Breast epithelium (tissue), 4 donors: ENCODE results near the gene ADGB. TPM values are rescaled to one million over a fixed set of nuclear protein-coding genes. Genes with fewer than 3 reads are reported as not detected.
"Not testable (repeated sequence)": the region's sequence is repeated elsewhere in the genome, so short reads cannot be mapped to it uniquely, and the experiment has no call there.

ENCODE experiments used
- DNase-seq, 2 donors: peaks; one replicate each; pipeline ENCODE4 v3.0.0-alpha.2; 2019; ENCODE audit warnings: low spot score in 2 of 2
- H3K27ac ChIP-seq, 2 donors: fragments of 200-600 bp; sonication (generic) in 1 of 2; one replicate each; pipeline ENCODE4 v1.5.1; 2016 to 2019; ENCODE audit warnings: mild to moderate bottlenecking in 1 of 2
- H3K27me3 ChIP-seq, 2 donors: fragments of 200-600 bp; sonication (generic) in 1 of 2; one replicate each; pipeline versions ENCODE4 v1.5.1 to v1.6.0; 2017 to 2019; ENCODE audit warnings: control low read depth in 1 of 2, mild to moderate bottlenecking in 1 of 2
- H3K36me3 ChIP-seq: fragments of 200-600 bp; one replicate; pipeline ENCODE4 v1.5.1; 2019
- H3K4me1 ChIP-seq, 2 donors: fragments of 200-600 bp; sonication (generic); one replicate each; pipeline ENCODE4 v1.5.1; 2016 to 2019; ENCODE audit warnings: control low read depth in 1 of 2
- H3K4me3 ChIP-seq, 3 donors: fragments of 200-600 bp; sonication (generic); 1 replicate in 2 of 3; 2 replicates in 1 of 3; pipeline ENCODE4 v1.5.1; 2016 to 2019; ENCODE audit warnings: mild to moderate bottlenecking in 3 of 3, moderate library complexity in 2 of 3
- H3K9me3 ChIP-seq, 2 donors: fragments of 200-600 bp; sonication (generic) in 1 of 2; one replicate each; pipeline ENCODE4 v1.5.1; 2016 to 2019; ENCODE audit warnings: control low read depth in 1 of 2
- POLR2A ChIP-seq: fragments of 450-650 bp; IDR thresholded peaks from one replicate; pipeline ENCODE4 v1.6.1; 2016; ENCODE audit warnings: antibody characterized with exemption, mild to moderate bottlenecking, moderate library complexity
- POLR2AphosphoS5 ChIP-seq, 3 donors: sonication (generic); formaldehyde crosslinking; IDR thresholded peaks; one replicate each; pipeline ENCODE4 v1.6.1; 2017; ENCODE audit warnings: antibody characterized with exemption in 3 of 3
- intact Hi-C: fragments of 100-400 bp; cut with DNase I; formaldehyde crosslinking; loops from one replicate; pipeline ENCODE4 v1.15.1; 2023; ENCODE audit warnings: low total_unique reads
- total RNA-seq, 3 donors: library from RNA; depleted of rRNA; stranded (reverse); fragments of >200 nt; gene quantifications; one replicate each; pipeline ENCODE4 v1.1.0, GENCODE V29; 2016
- TF ChIP-seq, protein P1 (sequence below), 3 donors: fragments of 450-650 bp; IDR thresholded peaks; one replicate each; pipeline ENCODE4 v1.5.1; 2016 to 2017; ENCODE audit warnings: antibody characterized with exemption in 3 of 3, mild to moderate bottlenecking in 3 of 3, moderate library complexity in 3 of 3

Gene ADGB
- total RNA-seq, 3 donors from 2014 or later = not detected

DNA sequence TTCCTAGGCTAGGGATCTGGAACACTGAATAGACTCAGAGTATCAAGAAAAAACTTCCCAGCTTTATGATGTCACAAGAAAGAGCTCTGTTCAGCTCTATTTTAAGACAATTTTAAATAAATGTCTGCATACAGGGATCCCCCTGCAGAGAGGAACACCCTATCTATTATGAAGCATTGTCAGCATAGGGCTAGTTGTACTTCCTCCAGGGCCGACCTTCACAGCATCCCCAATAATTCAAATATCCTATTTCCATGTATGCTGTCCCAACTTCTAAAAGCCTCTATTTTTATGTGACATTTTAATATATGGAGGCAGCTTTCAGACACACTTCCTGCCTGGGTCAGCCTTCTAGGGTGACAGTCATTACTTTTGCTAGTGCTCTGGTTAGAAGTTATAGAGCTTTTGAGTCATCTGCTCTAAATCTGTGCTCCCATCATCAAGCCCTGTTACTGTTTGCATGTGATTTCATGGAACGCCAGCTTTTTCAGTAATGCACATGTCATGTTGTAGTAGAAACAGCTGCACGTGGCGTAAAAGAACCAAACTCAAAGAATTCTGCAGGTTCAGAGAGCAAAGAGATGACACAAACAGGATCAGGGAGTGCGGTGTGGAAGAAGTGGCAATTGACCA, 189.2 kb downstream of the ADGB start:
- DNase-seq = no peak
- Histone ChIP-seq H3K4me1 (no peaks in the 10 kb centered on the region), H3K27me3 (no peaks in the 10 kb centered on the region), H3K4me3 (no peak overlapping the region), H3K9me3 (peaks cover 0 to 7% of the 10 kb centered on the region in 2 donors), H3K27ac (no peak overlapping the region), H3K36me3 (no peaks in the 10 kb centered on the region)
- intact Hi-C loops = no loop called here
- TF ChIP-seq POLR2A (no peak), POLR2AphosphoS5 (IDR thresholded peaks at IDR 0.05) (no peak)
- TF ChIP-seq, protein P1, sequence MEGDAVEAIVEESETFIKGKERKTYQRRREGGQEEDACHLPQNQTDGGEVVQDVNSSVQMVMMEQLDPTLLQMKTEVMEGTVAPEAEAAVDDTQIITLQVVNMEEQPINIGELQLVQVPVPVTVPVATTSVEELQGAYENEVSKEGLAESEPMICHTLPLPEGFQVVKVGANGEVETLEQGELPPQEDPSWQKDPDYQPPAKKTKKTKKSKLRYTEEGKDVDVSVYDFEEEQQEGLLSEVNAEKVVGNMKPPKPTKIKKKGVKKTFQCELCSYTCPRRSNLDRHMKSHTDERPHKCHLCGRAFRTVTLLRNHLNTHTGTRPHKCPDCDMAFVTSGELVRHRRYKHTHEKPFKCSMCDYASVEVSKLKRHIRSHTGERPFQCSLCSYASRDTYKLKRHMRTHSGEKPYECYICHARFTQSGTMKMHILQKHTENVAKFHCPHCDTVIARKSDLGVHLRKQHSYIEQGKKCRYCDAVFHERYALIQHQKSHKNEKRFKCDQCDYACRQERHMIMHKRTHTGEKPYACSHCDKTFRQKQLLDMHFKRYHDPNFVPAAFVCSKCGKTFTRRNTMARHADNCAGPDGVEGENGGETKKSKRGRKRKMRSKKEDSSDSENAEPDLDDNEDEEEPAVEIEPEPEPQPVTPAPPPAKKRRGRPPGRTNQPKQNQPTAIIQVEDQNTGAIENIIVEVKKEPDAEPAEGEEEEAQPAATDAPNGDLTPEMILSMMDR (IDR thresholded peaks at IDR 0.05) = no peak

DNA sequence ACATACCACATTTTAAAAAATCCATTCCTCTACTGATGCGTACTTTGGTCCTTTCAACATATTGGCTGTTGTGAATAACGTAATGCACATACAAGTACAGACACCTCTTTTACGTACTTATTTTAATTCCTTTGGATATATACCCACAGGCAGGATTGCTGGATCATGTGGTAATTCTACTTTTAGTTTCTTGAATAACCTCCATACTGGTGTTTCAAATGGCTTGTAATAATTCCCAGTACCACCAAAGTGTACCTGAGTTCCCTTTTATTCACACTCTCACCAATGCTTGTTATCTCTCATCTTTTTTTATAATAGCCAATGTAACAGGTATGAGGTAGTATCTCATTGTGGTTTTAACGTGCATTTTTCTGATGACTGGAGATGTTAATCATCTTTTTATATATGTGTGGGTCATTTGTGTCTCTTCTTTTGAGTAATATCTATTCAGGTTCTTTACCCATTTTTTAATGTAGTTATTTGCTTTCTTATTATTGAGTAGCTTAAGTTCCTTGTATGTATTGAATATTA, 191.9 kb downstream of the ADGB start:
- no peaks in the 10 kb centered on the region for H3K4me1 ChIP-seq
- TF ChIP-seq, protein P1 (IDR thresholded peaks at IDR 0.05) = no peak
- no peak for TF ChIP-seq POLR2A
- no peak for TF ChIP-seq POLR2AphosphoS5 (IDR thresholded peaks at IDR 0.05)
- H3K4me3 ChIP-seq = no peak overlapping the region
- H3K9me3 ChIP-seq = peaks cover 0 to 11% of the 10 kb centered on the region in 2 donors
- intact Hi-C loops = no loop called here
- H3K36me3 ChIP-seq = no peaks in the 10 kb centered on the region
- H3K27ac ChIP-seq = no peak overlapping the region
- DNase-seq = no peak
- no peaks in the 10 kb centered on the region for H3K27me3 ChIP-seq

DNA sequence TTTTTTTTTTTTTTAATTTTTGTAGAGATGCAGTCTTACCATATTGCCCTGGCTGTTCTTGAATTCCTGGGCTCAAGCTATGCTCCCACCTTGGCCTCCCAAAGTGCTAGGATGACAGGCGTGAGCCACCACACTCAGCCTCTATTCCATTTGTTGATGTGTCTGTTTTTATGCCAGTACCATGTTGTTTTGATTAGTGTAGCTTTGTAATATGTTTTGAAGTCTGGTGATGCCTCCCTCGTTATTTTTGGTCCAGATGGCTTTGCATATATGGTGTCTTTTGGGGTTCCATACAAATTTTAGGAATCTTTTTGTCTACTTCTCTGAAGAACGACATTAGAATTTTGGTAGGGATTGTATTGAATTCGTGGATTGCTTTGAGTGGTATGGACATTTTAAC, 193.2 kb downstream of the ADGB start:
- H3K9me3 ChIP-seq = peaks cover 0 to 11% of the 10 kb centered on the region in 2 donors
- no peaks in the 10 kb centered on the region for H3K4me1 ChIP-seq
- no peak overlapping the region for H3K27ac ChIP-seq
- no peaks in the 10 kb centered on the region for H3K27me3 ChIP-seq
- no peak for DNase-seq
- TF ChIP-seq POLR2AphosphoS5 (IDR thresholded peaks at IDR 0.05) (no peak), POLR2A (no peak)
- TF ChIP-seq, protein P1 (IDR thresholded peaks at IDR 0.05) = no peak
- intact Hi-C loops = no loop called here
- H3K4me3 ChIP-seq = no peak overlapping the region
- no peaks in the 10 kb centered on the region for H3K36me3 ChIP-seq

DNA sequence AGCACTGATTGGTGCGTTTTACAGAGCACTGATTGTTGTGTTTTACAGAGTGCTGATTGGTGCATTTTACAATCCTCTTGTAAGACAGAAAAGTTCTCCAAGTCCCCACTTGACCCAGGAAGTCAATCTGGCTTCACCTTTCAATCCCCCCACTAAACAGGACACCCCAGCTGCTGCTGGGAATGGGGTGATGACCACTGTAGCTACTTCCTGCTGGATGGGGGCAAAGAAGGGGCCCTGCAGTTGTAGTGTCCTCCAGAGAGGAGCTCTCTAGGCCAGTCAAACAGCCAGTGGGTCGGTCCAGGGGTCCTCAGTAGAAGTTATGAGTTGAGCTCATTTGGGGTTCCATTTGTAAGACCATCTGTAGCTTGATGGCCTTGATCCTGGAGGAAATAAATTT, 194.4 kb downstream of the ADGB start:
- H3K27me3 ChIP-seq, H3K36me3 ChIP-seq, DNase-seq, intact Hi-C loops, H3K4me1 ChIP-seq, H3K4me3 ChIP-seq, H3K27ac ChIP-seq: not testable (repeated sequence)
- peaks cover 0 to 11% of the 10 kb centered on the region in 2 donors for H3K9me3 ChIP-seq

DNA sequence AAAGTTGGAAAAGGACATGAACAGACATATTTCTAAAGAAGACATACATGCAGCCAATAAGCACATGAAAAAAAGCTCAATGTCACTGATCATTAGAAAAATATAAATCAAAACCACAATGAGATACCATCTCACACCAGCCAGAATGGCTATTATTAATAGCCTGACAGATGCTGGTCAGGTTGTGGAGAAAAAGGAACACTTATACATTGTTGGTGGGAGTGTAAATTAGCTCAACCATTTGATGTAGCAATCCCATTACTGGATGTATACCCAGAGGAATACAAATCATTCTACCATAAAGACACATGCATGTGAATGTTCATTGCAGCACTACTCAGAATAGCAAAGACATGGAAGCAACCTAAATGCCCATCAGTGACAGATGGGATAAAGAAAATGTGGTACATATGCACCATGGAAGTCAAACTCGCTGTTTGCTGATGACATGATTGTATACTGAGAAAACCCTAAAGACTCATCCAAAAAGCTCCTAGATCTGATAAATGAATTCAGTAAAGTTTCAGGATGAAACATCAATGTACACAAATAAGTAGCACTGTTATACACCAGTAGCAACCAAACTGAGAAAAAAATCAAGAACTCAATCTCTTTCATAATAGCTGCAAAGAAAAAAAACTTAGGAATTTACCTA, 196.8 kb downstream of the ADGB start:
- intact Hi-C loops = no loop called here
- no peak for DNase-seq
- Histone ChIP-seq H3K36me3 (no peaks in the 10 kb centered on the region), H3K4me1 (no peaks in the 10 kb centered on the region), H3K27ac (no peak overlapping the region), H3K9me3 (peaks cover 0 to 11% of the 10 kb centered on the region in 2 donors), H3K27me3 (no peaks in the 10 kb centered on the region), H3K4me3 (no peak overlapping the region)
- TF ChIP-seq POLR2AphosphoS5 (IDR thresholded peaks at IDR 0.05) (no peak), POLR2A (no peak)
- TF ChIP-seq, protein P1 (IDR thresholded peaks at IDR 0.05) = no peak

DNA sequence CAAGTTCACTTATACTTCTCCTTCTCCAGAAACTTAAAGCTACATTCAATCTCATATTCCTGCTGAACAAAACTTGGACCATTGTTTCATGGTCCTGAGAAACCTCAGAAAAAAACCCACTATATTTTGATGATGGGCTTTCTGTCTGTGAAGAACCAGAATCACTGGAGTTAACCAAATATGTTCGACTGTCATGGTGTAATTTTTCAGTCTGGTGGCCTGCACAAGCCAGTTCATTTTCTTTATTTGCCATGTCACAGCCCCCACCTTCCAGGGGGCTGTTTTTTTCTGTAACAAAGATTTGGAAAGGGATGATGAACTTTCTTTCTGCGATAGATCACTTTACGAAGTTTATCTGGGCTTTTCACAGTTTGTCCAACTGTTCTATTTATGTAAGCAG, 204.4 kb downstream of the ADGB start:
- DNase-seq = not testable (repeated sequence)

More for the DNA sequence above, 204.4 kb downstream of the ADGB start:
- H3K4me1 ChIP-seq, H3K27ac ChIP-seq, H3K4me3 ChIP-seq, intact Hi-C loops, H3K27me3 ChIP-seq, H3K9me3 ChIP-seq, H3K36me3 ChIP-seq: not testable (repeated sequence)
